ENCODE measurements around the gene CCDC57.
"Not testable (repeated sequence)": the region's sequence is repeated elsewhere in the genome, so short reads cannot be mapped to it uniquely, and the experiment has no call there.

The CCDC57 gene

GRCh38 chr17:82152556-82153294 is 59.9 kb downstream of the CCDC57 start:
- DNase-seq (ENCODE audit: low read depth) = no peak

GRCh38 chr17:82152114-82152513 is 60.5 kb downstream of the CCDC57 start:
- no peak for DNase-seq (ENCODE audit: low read depth)

- no peak for DNase-seq (ENCODE audit: low read depth)
Observed at GRCh38 chr17:82151106-82151957, 61.3 kb downstream of the CCDC57 start.

GRCh38 chr17:82149401-82150099 is 63.1 kb downstream of the CCDC57 start:
- DNase-seq (ENCODE audit: low read depth) = no peak

- no peak for DNase-seq (ENCODE audit: low read depth)
Observed at GRCh38 chr17:82148997-82149396, 63.6 kb downstream of the CCDC57 start.

- no peak for DNase-seq (ENCODE audit: low read depth)
Observed at GRCh38 chr17:82148011-82148410, 64.6 kb downstream of the CCDC57 start.

- no peak for DNase-seq (ENCODE audit: low read depth)
Observed at GRCh38 chr17:82146663-82147654, 65.7 kb downstream of the CCDC57 start.

GRCh38 chr17:82145550-82146155 is 67.0 kb downstream of the CCDC57 start:
- DNase-seq (ENCODE audit: low read depth) = no peak

- no peak for DNase-seq (ENCODE audit: low read depth)
Observed at GRCh38 chr17:82143333-82143732, 69.3 kb downstream of the CCDC57 start.

GRCh38 chr17:82139961-82140360 is 72.7 kb downstream of the CCDC57 start:
- not testable (repeated sequence) for DNase-seq (ENCODE audit: low read depth)

- DNase-seq (ENCODE audit: low read depth) = no peak
Observed at GRCh38 chr17:82138511-82138992, 74.1 kb downstream of the CCDC57 start.

GRCh38 chr17:82134101-82134500 is 78.5 kb downstream of the CCDC57 start:
- no peak for DNase-seq (ENCODE audit: low read depth)

- DNase-seq (ENCODE audit: low read depth) = not testable (repeated sequence)
Observed at GRCh38 chr17:82133166-82133953, 79.3 kb downstream of the CCDC57 start.

- DNase-seq (ENCODE audit: low read depth) = no peak
Observed at GRCh38 chr17:82129095-82129494, 83.5 kb downstream of the CCDC57 start.

- no peak for DNase-seq (ENCODE audit: low read depth)
Observed at GRCh38 chr17:82128287-82128686, 84.4 kb downstream of the CCDC57 start.

GRCh38 chr17:82127704-82128103 is 84.9 kb downstream of the CCDC57 start:
- no peak for DNase-seq (ENCODE audit: low read depth)

- no peak for DNase-seq (ENCODE audit: low read depth)
Observed at GRCh38 chr17:82127315-82127595, 85.4 kb downstream of the CCDC57 start.

GRCh38 chr17:82126556-82127314 is 85.9 kb downstream of the CCDC57 start:
- DNase-seq (ENCODE audit: low read depth) = no peak

GRCh38 chr17:82124101-82124500 is 88.5 kb downstream of the CCDC57 start:
- no peak for DNase-seq (ENCODE audit: low read depth)
